G401 (cell line): ENCODE data around the gene KCNQ4. TPM values are rescaled to one million over a fixed set of nuclear protein-coding genes. Genes with fewer than 3 reads are reported as not detected.

ENCODE experiments used
- DNase-seq: peaks from one replicate; pipeline ENCODE4 v3.0.0-alpha.2; 2015; ENCODE audit warnings: low spot score
- in situ Hi-C: cut with HindIII; loops from 2 replicates; pipeline ENCODE4 v1.10.0; 2016; ENCODE audit warnings: low sequenced_read_pairs, mixed read lengths
- total RNA-seq: library from RNA; depleted of rRNA; stranded (reverse); fragments of >200 nt; shearing (Covaris generic); gene quantifications from 2 replicates; pipeline ENCODE4 v1.2.3, GENCODE V29; 2014; rRNA removed

The KCNQ4 gene
- total RNA-seq, 1 experiment from 2014 or later = 0.61 TPM

- in situ Hi-C loops = no loop called here
- DNase-seq = no peak
These were observed 86.6 kb downstream of the KCNQ4 start for GRCh38 chr1:40870135-40870728.

- in situ Hi-C loops = no loop called here
- DNase-seq = no peak
These were observed 88.7 kb downstream of the KCNQ4 start for GRCh38 chr1:40872276-40872675.

- no peak for DNase-seq
- in situ Hi-C loops = no loop called here
These were observed 90.4 kb downstream of the KCNQ4 start for GRCh38 chr1:40873863-40874472.

GRCh38 chr1:40876436-40876761 lies 92.8 kb downstream of the KCNQ4 start:
- in situ Hi-C loops = no loop called here

GRCh38 chr1:40876891-40877290 lies 93.3 kb downstream of the KCNQ4 start:
- in situ Hi-C loops = no loop called here
- DNase-seq = no peak

More at GRCh38 chr1:40876436-40876761, 92.8 kb downstream of the KCNQ4 start:
- DNase-seq = no peak

GRCh38 chr1:40877698-40878097 lies 94.1 kb downstream of the KCNQ4 start:
- DNase-seq = no peak
- in situ Hi-C loops = no loop called here

- no peak for DNase-seq
- in situ Hi-C loops = no loop called here
These were observed 95.3 kb downstream of the KCNQ4 start for GRCh38 chr1:40878906-40879305.

- DNase-seq = no peak
- in situ Hi-C loops = no loop called here
These were observed 96.0 kb downstream of the KCNQ4 start for GRCh38 chr1:40879482-40880175.

GRCh38 chr1:40880813-40881549 lies 97.4 kb downstream of the KCNQ4 start:
- in situ Hi-C loops = no loop called here

GRCh38 chr1:40884055-40884795 lies 100.6 kb downstream of the KCNQ4 start:
- in situ Hi-C loops = no loop called here
- no peak for DNase-seq

More at GRCh38 chr1:40880813-40881549, 97.4 kb downstream of the KCNQ4 start:
- DNase-seq = no peak

- DNase-seq = no peak
- in situ Hi-C loops = no loop called here
These were observed 102.9 kb downstream of the KCNQ4 start for GRCh38 chr1:40886318-40887011.

GRCh38 chr1:40887012-40887378 lies 103.4 kb downstream of the KCNQ4 start:
- DNase-seq = no peak
- in situ Hi-C loops = no loop called here

GRCh38 chr1:40887652-40888051 lies 104.1 kb downstream of the KCNQ4 start:
- no peak for DNase-seq
- in situ Hi-C loops = no loop called here

Other genes with a start within 250 kb of the KCNQ4 start
- gene RIMS3, start 118.1 kb upstream of the KCNQ4 start, total RNA-seq = 8.2 and 8.9 TPM in 2 replicates
- 39.4 and 76.7 TPM in 2 replicates for gene NFYC, start 92.1 kb upstream of the KCNQ4 start, total RNA-seq
- 2.3 and 11.4 TPM in 2 replicates for gene CITED4, start 78.6 kb downstream of the KCNQ4 start, total RNA-seq
- 68.9 and 81.5 TPM in 2 replicates for gene CTPS1, start 195.9 kb downstream of the KCNQ4 start, total RNA-seq
- gene SLFNL1, start 237.9 kb downstream of the KCNQ4 start, total RNA-seq = 0.03 and 0.12 TPM in 2 replicates